IMR-90 (cell line): ENCODE results near the gene FXN. TPM values are rescaled to one million over a fixed set of nuclear protein-coding genes. Genes with fewer than 3 reads are reported as not detected.

ENCODE experiments used
- ATAC-seq: fragments of 200-7000 bp; cut with Tn5 transposase; 2 replicates; pipeline ENCODE4 v1.9.1; 2020; ENCODE audit warnings: low read depth, mild to moderate bottlenecking, moderate library complexity
- BruUV-seq: library from RNA; stranded (reverse); fragments of 400-500 nt; replicated peaks from 2 replicates; lab custom pipeline; 2021; lab: Mats Ljungman, UMichigan
- CTCF ChIA-PET: fragments of 300-600 bp; formaldehyde crosslinking; extraction: SDS; loops from one replicate; lab custom pipeline; 2021; ENCODE audit warnings: antibody characterized with exemption; lab: Yijun Ruan, JAX
- POLR2A ChIA-PET: fragments of 300-600 bp; sonication (Branson Sonifier 250); formaldehyde crosslinking; loops from one replicate; lab custom pipeline; 2022; ENCODE audit warnings: antibody characterized with exemption; ENCODE audit not compliant: unreplicated experiment; lab: Charles Lee
- DNase-seq: peaks from one replicate; pipeline ENCODE4 v3.0.0; 2013
- H2AFZ ChIP-seq: replicated peaks from 2 replicates; pipeline ENCODE3; 2013; ENCODE audit warnings: low read length, mild to moderate bottlenecking; ENCODE audit not compliant: poor library complexity
- H2AK5ac ChIP-seq: 2 replicates; pipeline ENCODE4 v1.6.1; 2013; ENCODE audit warnings: low read depth, low read length, inconsistent platforms
- H2AK9ac ChIP-seq: replicated peaks from 2 replicates; pipeline ENCODE3; 2013; ENCODE audit warnings: mild to moderate bottlenecking, low read depth, low read length, moderate library complexity; ENCODE audit not compliant: poor library complexity
- H2BK120ac ChIP-seq: 2 replicates; pipeline ENCODE4 v1.6.1; 2013; ENCODE audit warnings: low read depth, low read length, inconsistent platforms
- H2BK15ac ChIP-seq: 3 replicates; pipeline ENCODE4 v1.6.1; 2013; ENCODE audit warnings: low read depth, low read length, inconsistent platforms
- H2BK20ac ChIP-seq: 2 replicates; pipeline ENCODE4 v1.6.1; 2013; ENCODE audit warnings: low read depth, mild to moderate bottlenecking, inconsistent platforms, low read length, moderate library complexity
- H2BK5ac ChIP-seq: 2 replicates; pipeline ENCODE4 v1.6.1; 2013; ENCODE audit warnings: mild to moderate bottlenecking, low read depth, low read length, inconsistent platforms; ENCODE audit not compliant: poor library complexity, severe bottlenecking
- H3K14ac ChIP-seq: replicated peaks from 2 replicates; pipeline ENCODE4 v1.6.1; 2013; ENCODE audit warnings: low read depth, low read length, inconsistent platforms
- H3K18ac ChIP-seq: 2 replicates; pipeline ENCODE4 v1.6.1; 2013; ENCODE audit warnings: low read depth, low read length, control low read depth
- H3K23ac ChIP-seq: 2 replicates; pipeline ENCODE4 v1.6.1; 2013; ENCODE audit warnings: low read depth, low read length, inconsistent platforms
- H3K27ac ChIP-seq: 2 replicates; pipeline ENCODE4 v1.5.1; 2013; ENCODE audit warnings: mild to moderate bottlenecking, control low read depth, low read length; ENCODE audit not compliant: insufficient read depth
- H3K27me3 ChIP-seq: 2 replicates; pipeline ENCODE4 v1.6.1; 2013; ENCODE audit warnings: low read length; ENCODE audit not compliant: control insufficient read depth, insufficient read depth
- H3K36me3 ChIP-seq: 2 replicates; pipeline ENCODE4 v1.6.1; 2013; ENCODE audit warnings: low read length, mixed read lengths; ENCODE audit not compliant: control insufficient read depth, insufficient read depth
- H3K4ac ChIP-seq: 2 replicates; pipeline ENCODE4 v1.6.1; 2013; ENCODE audit warnings: low read depth, low read length, inconsistent platforms
- H3K4me1 ChIP-seq: 2 replicates; pipeline ENCODE4 v1.6.1; 2013; ENCODE audit warnings: low read length, mixed read lengths; ENCODE audit not compliant: control insufficient read depth, insufficient read depth
- H3K4me2 ChIP-seq: 2 replicates; pipeline ENCODE4 v1.6.1; 2013; ENCODE audit warnings: low read depth, mild to moderate bottlenecking, control low read depth, low read length, moderate library complexity
- H3K4me3 ChIP-seq: 2 replicates; pipeline ENCODE4 v1.5.1; 2013; ENCODE audit warnings: low read depth, mild to moderate bottlenecking, control low read depth, low read length, moderate library complexity; ENCODE audit not compliant: insufficient read depth
- H3K56ac ChIP-seq: 2 replicates; pipeline ENCODE4 v1.6.1; 2013; ENCODE audit warnings: low read length, inconsistent platforms; ENCODE audit not compliant: insufficient read depth; ENCODE audit errors: extremely low read depth
- H3K79me1 ChIP-seq, 2 experiments: 2 replicates each; pipeline ENCODE4 v1.6.1; 2013; ENCODE audit warnings: low read length in 2 of 2, inconsistent platforms in 1 of 2, low read depth in 1 of 2
- H3K9ac ChIP-seq: 2 replicates; pipeline ENCODE4 v1.6.1; 2013; ENCODE audit warnings: low read depth, low read length, control low read depth
- H3K9me1 ChIP-seq: 2 replicates; pipeline ENCODE4 v1.6.1; 2013; ENCODE audit warnings: low read length, inconsistent platforms; ENCODE audit not compliant: insufficient read depth
- H3K9me3 ChIP-seq: 2 replicates; pipeline ENCODE4 v1.6.1; 2013; ENCODE audit warnings: low read length; ENCODE audit not compliant: control insufficient read depth, insufficient read depth
- H4K20me1 ChIP-seq: 2 replicates; pipeline ENCODE4 v1.6.1; 2013; ENCODE audit warnings: low read length, inconsistent platforms; ENCODE audit not compliant: insufficient read depth
- H4K5ac ChIP-seq: 2 replicates; pipeline ENCODE4 v1.6.1; 2013; ENCODE audit warnings: mild to moderate bottlenecking, low read depth, low read length, control low read depth
- H4K8ac ChIP-seq, 2 experiments: 2 replicates each; pipeline ENCODE4 v1.6.1; 2013; ENCODE audit warnings: low read depth in 2 of 2, low read length in 2 of 2, control low read depth in 1 of 2, inconsistent platforms in 1 of 2
- H4K91ac ChIP-seq: 2 replicates; pipeline ENCODE4 v1.6.1; 2013; ENCODE audit warnings: low read depth, low read length, inconsistent platforms; ENCODE audit not compliant: insufficient read depth
- BHLHE40 ChIP-seq: fragments of 150-350 bp; IDR thresholded peaks from 2 replicates; pipeline ENCODE4 v1.6.1; 2016; ENCODE audit warnings: mild to moderate bottlenecking, low read depth, low read length
- CEBPB ChIP-seq: IDR thresholded peaks from 2 replicates; pipeline ENCODE4 v1.6.1; 2012; ENCODE audit warnings: low read depth, low read length, improper control_type of control experiment
- CHD1 ChIP-seq: IDR thresholded peaks from 2 replicates; pipeline ENCODE4 v1.6.1; 2012; ENCODE audit warnings: low read depth, low read length, improper control_type of control experiment
- CTCF ChIP-seq: conservative IDR thresholded peaks from 2 replicates; pipeline ENCODE4 v1.5.1; 2012; ENCODE audit warnings: mild to moderate bottlenecking, low read depth, low read length, improper control_type of control experiment
- ELK1 ChIP-seq: fragments of 150-350 bp; IDR thresholded peaks from 2 replicates; pipeline ENCODE4 v1.6.1; 2016; ENCODE audit warnings: low read depth, mild to moderate bottlenecking, low read length, moderate library complexity, borderline replicate concordance
- FOS ChIP-seq: fragments of 150-350 bp; IDR thresholded peaks from 2 replicates; pipeline ENCODE4 v1.6.1; 2016; ENCODE audit warnings: low read depth, low read length
- MAFK ChIP-seq: IDR thresholded peaks from 2 replicates; pipeline ENCODE4 v1.6.1; 2012; ENCODE audit warnings: low read depth, low read length, improper control_type of control experiment
- MAZ ChIP-seq: IDR thresholded peaks from 2 replicates; pipeline ENCODE4 v1.6.1; 2012; ENCODE audit warnings: low read depth, mild to moderate bottlenecking, low read length, improper control_type of control experiment, moderate library complexity, borderline replicate concordance
- MXI1 ChIP-seq: IDR thresholded peaks from 2 replicates; pipeline ENCODE4 v1.6.1; 2012; ENCODE audit warnings: low read depth, mild to moderate bottlenecking, low read length, moderate library complexity, borderline replicate concordance
- NFE2L2 ChIP-seq: fragments of 150-350 bp; IDR thresholded peaks from 2 replicates; pipeline ENCODE4 v1.6.1; 2016; ENCODE audit warnings: low read depth, mild to moderate bottlenecking, low read length
- POLR2A ChIP-seq: IDR thresholded peaks from 2 replicates; pipeline ENCODE4 v1.6.1; 2012; ENCODE audit warnings: mild to moderate bottlenecking, low read depth, low read length
- RAD21 ChIP-seq: IDR thresholded peaks from 2 replicates; pipeline ENCODE4 v1.6.1; 2012; ENCODE audit warnings: low read length, improper control_type of control experiment
- RCOR1 ChIP-seq: IDR thresholded peaks from 2 replicates; pipeline ENCODE4 v1.6.1; 2012; ENCODE audit warnings: mild to moderate bottlenecking, low read length, improper control_type of control experiment; ENCODE audit not compliant: insufficient replicate concordance
- RFX5 ChIP-seq: IDR thresholded peaks from 2 replicates; pipeline ENCODE4 v1.8.0; 2012; ENCODE audit warnings: low read depth, mild to moderate bottlenecking, low read length, moderate library complexity
- SMC3 ChIP-seq: fragments of 150-350 bp; IDR thresholded peaks from 2 replicates; pipeline ENCODE4 v1.6.1; 2016; ENCODE audit warnings: low read depth, mild to moderate bottlenecking, antibody characterized with exemption, low read length, moderate library complexity
- USF2 ChIP-seq: fragments of 150-350 bp; IDR thresholded peaks from 2 replicates; pipeline ENCODE4 v1.6.1; 2017; ENCODE audit warnings: mild to moderate bottlenecking, antibody characterized with exemption, low read length, low read depth
- WGBS, 2 experiments: methylation state at CpG; one replicate each; pipeline versions ENCODE4 v1.1.5 to v1.1.7; 2013; ENCODE audit warnings: missing lambda C conversion rate in 2 of 2; ENCODE audit not compliant: insufficient read length in 1 of 2; ENCODE audit errors: extremely low coverage in 2 of 2; 5-methylcytosine and 5-hydroxymethylcytosine counted together
- dilution Hi-C: fragments of 300-500 bp; cut with HindIII; formaldehyde crosslinking; loops from one replicate; pipeline ENCODE4 v1.14.3; 2018; ENCODE audit warnings: low sequenced_read_pairs; ENCODE audit not compliant: unreplicated experiment
- in situ Hi-C: fragments of 300-500 bp; cut with MboI; formaldehyde crosslinking; loops from 3 replicates; pipeline ENCODE4 v1.14.3; 2019; ENCODE audit warnings: low sequenced_read_pairs, inconsistent platforms, mixed read lengths
- intact Hi-C: fragments of 100-400 bp; cut with micrococcal nuclease; formaldehyde crosslinking; loops from 2 replicates; pipeline ENCODE4 v1.10.0; 2022
- polyA plus RNA-seq, 3 experiments: library from polyadenylated mRNA; depleted of rRNA; stranded (reverse); fragments of >200 nt; gene quantifications; 2 replicates each; pipeline ENCODE4 v1.2.3, GENCODE V29; 2012; ENCODE audit warnings: low replicate concordance in 1 of 3
- total RNA-seq: library from RNA; depleted of rRNA; stranded (reverse); fragments of >200 nt; gene quantifications from 2 replicates; pipeline ENCODE4 v1.2.3, GENCODE V29; 2012

The FXN gene
- total and polyA plus RNA-seq, 2 of the 4 experiments (the other 2 are of a cell fraction), result 3.9 to 18.1 TPM

GRCh38 chr9:69143291-69143690 lies 107.7 kb downstream of the FXN start:
- Histone ChIP-seq H3K27ac (no peak overlapping the region), H3K4me2 (no peak overlapping the region), H3K4me1 (no peaks in the 10 kb centered on the region), H4K5ac (no peak overlapping the region), H3K4ac (no peak overlapping the region), H3K27me3 (no peaks in the 10 kb centered on the region), H2BK20ac (no peak overlapping the region), H3K14ac (no peak overlapping the region), H2AK5ac (no peak overlapping the region), H3K9me1 (0 out of 2 replicates have a peak, but pooled peaks cover 2% of the 10 kb centered on the region), H2BK5ac (no peak overlapping the region), H3K9ac (no peak overlapping the region), H3K23ac (no peak overlapping the region), H2AK9ac (no peak overlapping the region), H3K56ac (no peak overlapping the region), H3K4me3 (no peak overlapping the region), H4K8ac (no peak overlapping the region), H2AFZ (no peak overlapping the region), H3K79me1 (peaks cover 0 to 33% of the 10 kb centered on the region in 2 experiments; a peak in 3 of 4 replicates), H3K36me3 (no peaks in the 10 kb centered on the region), H2BK120ac (no peak overlapping the region), H2BK15ac (no peak overlapping the region), H4K20me1 (no peaks in the 10 kb centered on the region), H3K9me3 (no peaks in the 10 kb centered on the region), H3K18ac (no peak overlapping the region), H4K91ac (no peak overlapping the region)
- intact Hi-C loops, result no loop called here
- ATAC-seq (no peak), DNase-seq (no peak)
- ChIA-PET POLR2A (interaction anchor here (0.6 kb wide), 1 partner anchor 14 kb away, joined by 3 read pairs; no protein-coding TSS in a partner anchor), CTCF (interaction anchor here (0.6 to 1.5 kb wide), 3 partner anchors 12 to 100 kb away, joined by 3 to 4 read pairs (median 3); no protein-coding TSS in a partner anchor)
- in situ Hi-C loops, result no loop called here
- dilution Hi-C loops, result no loop called here
- WGBS, 2 experiments, result no CpG with 5 or more reads among the region's 1 CpG
- BruUV-seq, result no TSS peak
- no peak for TF ChIP-seq RCOR1
- TF ChIP-seq CEBPB, result no peak
- TF ChIP-seq CHD1, result no peak
- TF ChIP-seq ELK1, result no peak
- no peak for TF ChIP-seq BHLHE40
- no peak for TF ChIP-seq NFE2L2
- TF ChIP-seq FOS, result no peak
- no peak for TF ChIP-seq SMC3
- TF ChIP-seq USF2, result no peak
- no peak for TF ChIP-seq RAD21
- no peak for TF ChIP-seq POLR2A
- TF ChIP-seq MAFK, result no peak
- no peak for TF ChIP-seq MAZ
- no peak for TF ChIP-seq CTCF
- no peak for TF ChIP-seq MXI1
- no peak for TF ChIP-seq RFX5
